Ishikawa (cell line): ENCODE data around the gene RASGRP2.
A peak's percentile ranks its signal among the peaks of the same experiment; 100 is the strongest.

Source experiments
- CEBPB ChIP-seq: IDR thresholded peaks from 2 replicates; pipeline ENCODE4 v1.6.1; 2012
- CREB1 ChIP-seq: IDR thresholded peaks from 2 replicates; pipeline ENCODE4 v1.6.1; 2012; ENCODE audit warnings: low read depth
- EGR1 ChIP-seq: IDR thresholded peaks from 2 replicates; pipeline ENCODE4 v1.6.1; 2012
- EP300 ChIP-seq: IDR thresholded peaks from 2 replicates; pipeline ENCODE4 v1.6.1; 2012; ENCODE audit warnings: borderline replicate concordance
- FOXM1 ChIP-seq: IDR thresholded peaks from 2 replicates; pipeline ENCODE4 v1.6.1; 2012; ENCODE audit warnings: low read depth, borderline replicate concordance
- NFIC ChIP-seq: IDR thresholded peaks from 2 replicates; pipeline ENCODE4 v1.6.1; 2012
- RAD21 ChIP-seq: IDR thresholded peaks from 2 replicates; pipeline ENCODE4 v1.6.1; 2012; ENCODE audit warnings: low read depth
- TAF1 ChIP-seq: IDR thresholded peaks from 2 replicates; pipeline ENCODE4 v1.6.1; 2012; ENCODE audit warnings: low read depth, mild to moderate bottlenecking
- TCF12 ChIP-seq: IDR thresholded peaks from 2 replicates; pipeline ENCODE4 v1.6.1; 2012; ENCODE audit warnings: low read depth
- TEAD4 ChIP-seq: IDR thresholded peaks from 2 replicates; pipeline ENCODE4 v1.6.1; 2012
- YY1 ChIP-seq: IDR thresholded peaks from 2 replicates; pipeline ENCODE4 v1.6.1; 2012; ENCODE audit warnings: low read depth
- ZBTB7A ChIP-seq: IDR thresholded peaks from 2 replicates; pipeline ENCODE4 v1.6.1; 2012; ENCODE audit warnings: low read depth
- TF ChIP-seq, protein P1 (sequence below): IDR thresholded peaks from 2 replicates; pipeline ENCODE4 v1.6.1; 2012; ENCODE audit warnings: low read depth, mild to moderate bottlenecking
- TF ChIP-seq, protein P2 (sequence below): IDR thresholded peaks from 2 replicates; pipeline ENCODE4 v1.6.1; 2012
- TF ChIP-seq, protein P3 (sequence below): IDR thresholded peaks from 2 replicates; pipeline ENCODE4 v1.6.1; 2012

RASGRP2 gene

DNA sequence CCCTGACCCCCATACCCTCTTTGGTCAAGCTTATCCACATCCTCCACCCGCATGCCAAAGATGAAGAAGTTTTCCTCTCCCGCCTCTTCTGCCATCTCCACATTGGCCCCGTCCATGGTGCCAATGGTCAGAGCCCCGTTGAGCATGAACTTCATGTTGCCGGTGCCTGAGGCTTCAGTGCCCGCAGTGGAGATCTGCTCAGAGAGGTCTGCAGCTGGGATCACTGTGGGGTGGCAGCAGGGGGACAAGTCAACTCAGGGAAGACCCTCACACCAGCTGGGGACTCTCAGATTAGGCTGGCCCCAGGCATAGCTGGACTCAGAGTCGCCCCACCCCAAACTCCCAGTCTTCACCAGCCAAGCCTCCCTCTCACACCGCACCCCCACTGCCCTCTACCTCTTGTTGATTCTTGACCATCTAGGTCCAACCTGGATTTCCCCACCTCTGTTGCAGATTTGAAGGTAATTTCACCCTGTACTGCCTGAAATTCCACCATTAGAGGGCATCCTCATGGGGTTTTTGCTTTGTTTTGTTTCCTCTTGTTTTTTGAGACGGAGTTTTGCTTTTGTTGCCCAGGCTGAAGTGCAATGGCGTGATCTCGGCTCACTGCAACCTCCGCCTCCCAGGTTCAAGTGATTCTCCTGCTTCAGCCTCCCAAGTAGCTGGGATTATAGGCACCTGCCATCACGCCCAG lies 6.6 kb upstream of the RASGRP2 start:
- TF ChIP-seq ZBTB7A, result no peak
- TF ChIP-seq, protein P1, sequence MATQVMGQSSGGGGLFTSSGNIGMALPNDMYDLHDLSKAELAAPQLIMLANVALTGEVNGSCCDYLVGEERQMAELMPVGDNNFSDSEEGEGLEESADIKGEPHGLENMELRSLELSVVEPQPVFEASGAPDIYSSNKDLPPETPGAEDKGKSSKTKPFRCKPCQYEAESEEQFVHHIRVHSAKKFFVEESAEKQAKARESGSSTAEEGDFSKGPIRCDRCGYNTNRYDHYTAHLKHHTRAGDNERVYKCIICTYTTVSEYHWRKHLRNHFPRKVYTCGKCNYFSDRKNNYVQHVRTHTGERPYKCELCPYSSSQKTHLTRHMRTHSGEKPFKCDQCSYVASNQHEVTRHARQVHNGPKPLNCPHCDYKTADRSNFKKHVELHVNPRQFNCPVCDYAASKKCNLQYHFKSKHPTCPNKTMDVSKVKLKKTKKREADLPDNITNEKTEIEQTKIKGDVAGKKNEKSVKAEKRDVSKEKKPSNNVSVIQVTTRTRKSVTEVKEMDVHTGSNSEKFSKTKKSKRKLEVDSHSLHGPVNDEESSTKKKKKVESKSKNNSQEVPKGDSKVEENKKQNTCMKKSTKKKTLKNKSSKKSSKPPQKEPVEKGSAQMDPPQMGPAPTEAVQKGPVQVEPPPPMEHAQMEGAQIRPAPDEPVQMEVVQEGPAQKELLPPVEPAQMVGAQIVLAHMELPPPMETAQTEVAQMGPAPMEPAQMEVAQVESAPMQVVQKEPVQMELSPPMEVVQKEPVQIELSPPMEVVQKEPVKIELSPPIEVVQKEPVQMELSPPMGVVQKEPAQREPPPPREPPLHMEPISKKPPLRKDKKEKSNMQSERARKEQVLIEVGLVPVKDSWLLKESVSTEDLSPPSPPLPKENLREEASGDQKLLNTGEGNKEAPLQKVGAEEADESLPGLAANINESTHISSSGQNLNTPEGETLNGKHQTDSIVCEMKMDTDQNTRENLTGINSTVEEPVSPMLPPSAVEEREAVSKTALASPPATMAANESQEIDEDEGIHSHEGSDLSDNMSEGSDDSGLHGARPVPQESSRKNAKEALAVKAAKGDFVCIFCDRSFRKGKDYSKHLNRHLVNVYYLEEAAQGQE, result no peak
- TF ChIP-seq CEBPB, result no peak
- no peak for TF ChIP-seq TEAD4
- TF ChIP-seq TCF12, result no peak
- TF ChIP-seq, protein P2, sequence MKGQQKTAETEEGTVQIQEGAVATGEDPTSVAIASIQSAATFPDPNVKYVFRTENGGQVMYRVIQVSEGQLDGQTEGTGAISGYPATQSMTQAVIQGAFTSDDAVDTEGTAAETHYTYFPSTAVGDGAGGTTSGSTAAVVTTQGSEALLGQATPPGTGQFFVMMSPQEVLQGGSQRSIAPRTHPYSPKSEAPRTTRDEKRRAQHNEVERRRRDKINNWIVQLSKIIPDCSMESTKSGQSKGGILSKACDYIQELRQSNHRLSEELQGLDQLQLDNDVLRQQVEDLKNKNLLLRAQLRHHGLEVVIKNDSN, result no peak
- TF ChIP-seq EGR1, result no peak
- no peak for TF ChIP-seq TAF1
- TF ChIP-seq EP300, result no peak
- no peak for TF ChIP-seq CREB1
- no peak for TF ChIP-seq NFIC
- TF ChIP-seq FOXM1, result no peak
- TF ChIP-seq RAD21, result no peak
- TF ChIP-seq YY1, result no peak
- TF ChIP-seq, protein P3, sequence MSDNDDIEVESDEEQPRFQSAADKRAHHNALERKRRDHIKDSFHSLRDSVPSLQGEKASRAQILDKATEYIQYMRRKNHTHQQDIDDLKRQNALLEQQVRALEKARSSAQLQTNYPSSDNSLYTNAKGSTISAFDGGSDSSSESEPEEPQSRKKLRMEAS, result no peak

DNA sequence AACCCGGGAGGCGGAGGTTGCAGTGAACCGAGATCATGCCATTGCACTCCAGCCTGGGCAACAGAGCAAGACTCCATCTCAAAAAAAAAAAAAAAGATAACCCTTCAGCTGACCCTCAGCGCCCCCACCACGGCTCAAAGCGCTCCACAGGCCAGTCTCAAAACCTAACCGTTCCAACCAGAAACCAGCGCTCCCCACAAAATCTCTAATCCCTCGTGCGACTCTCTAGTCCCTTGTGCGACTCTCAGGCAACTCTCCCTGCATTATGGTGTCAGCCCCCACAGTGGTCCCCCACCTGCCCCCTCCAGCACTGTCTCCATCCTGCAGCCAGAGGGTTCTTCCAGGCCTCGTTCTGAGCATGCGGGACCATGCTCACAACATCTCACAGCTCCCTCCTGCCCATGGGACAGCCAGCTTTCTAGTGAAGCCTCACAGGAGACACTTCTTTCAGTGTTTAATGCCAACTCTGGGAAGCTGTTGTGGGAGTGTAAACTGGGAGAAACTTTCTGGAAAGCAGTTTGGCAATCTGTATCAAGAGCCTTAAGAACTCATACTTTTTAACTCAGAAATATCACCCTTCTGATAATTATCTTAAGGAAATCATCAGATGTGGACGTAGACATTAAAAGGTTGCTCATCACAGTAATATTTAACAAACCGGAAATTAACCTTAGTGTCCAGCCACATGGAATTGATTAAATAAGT lies 4.2 kb upstream of the RASGRP2 start:
- no peak for TF ChIP-seq RAD21
- no peak for TF ChIP-seq EGR1
- no peak for TF ChIP-seq YY1
- TF ChIP-seq FOXM1, result no peak
- no peak for TF ChIP-seq ZBTB7A
- no peak for TF ChIP-seq TEAD4
- TF ChIP-seq, protein P3, result no peak
- TF ChIP-seq TCF12, result no peak
- no peak for TF ChIP-seq NFIC
- no peak for TF ChIP-seq EP300
- no peak for TF ChIP-seq CEBPB
- TF ChIP-seq, protein P2, result no peak
- TF ChIP-seq TAF1, result no peak
- TF ChIP-seq, protein P1, result no peak
- no peak for TF ChIP-seq CREB1

DNA sequence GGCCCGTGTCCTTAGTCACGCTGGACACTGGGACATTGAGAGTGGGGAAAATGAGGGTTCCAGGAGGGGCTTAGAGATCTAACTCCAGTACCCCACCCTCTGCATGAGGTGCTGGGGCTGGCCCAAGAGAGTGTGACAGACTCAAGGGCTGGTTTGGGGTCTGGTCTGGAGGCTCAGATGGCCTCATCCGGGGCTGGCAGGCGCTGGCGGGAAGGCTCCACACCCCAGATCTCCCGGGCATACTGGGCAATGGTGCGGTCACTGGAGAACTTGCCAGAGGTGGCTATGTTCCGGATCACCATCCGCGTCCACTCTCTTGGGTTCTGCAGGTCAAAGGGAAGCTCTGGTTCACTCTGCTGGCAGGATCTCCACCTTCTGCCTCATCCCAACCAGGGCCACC lies 2.5 kb upstream of the RASGRP2 start:
- TF ChIP-seq YY1, result no peak
- no peak for TF ChIP-seq FOXM1
- TF ChIP-seq, protein P3, result no peak
- no peak for TF ChIP-seq TCF12
- TF ChIP-seq TEAD4, result no peak

DNA sequence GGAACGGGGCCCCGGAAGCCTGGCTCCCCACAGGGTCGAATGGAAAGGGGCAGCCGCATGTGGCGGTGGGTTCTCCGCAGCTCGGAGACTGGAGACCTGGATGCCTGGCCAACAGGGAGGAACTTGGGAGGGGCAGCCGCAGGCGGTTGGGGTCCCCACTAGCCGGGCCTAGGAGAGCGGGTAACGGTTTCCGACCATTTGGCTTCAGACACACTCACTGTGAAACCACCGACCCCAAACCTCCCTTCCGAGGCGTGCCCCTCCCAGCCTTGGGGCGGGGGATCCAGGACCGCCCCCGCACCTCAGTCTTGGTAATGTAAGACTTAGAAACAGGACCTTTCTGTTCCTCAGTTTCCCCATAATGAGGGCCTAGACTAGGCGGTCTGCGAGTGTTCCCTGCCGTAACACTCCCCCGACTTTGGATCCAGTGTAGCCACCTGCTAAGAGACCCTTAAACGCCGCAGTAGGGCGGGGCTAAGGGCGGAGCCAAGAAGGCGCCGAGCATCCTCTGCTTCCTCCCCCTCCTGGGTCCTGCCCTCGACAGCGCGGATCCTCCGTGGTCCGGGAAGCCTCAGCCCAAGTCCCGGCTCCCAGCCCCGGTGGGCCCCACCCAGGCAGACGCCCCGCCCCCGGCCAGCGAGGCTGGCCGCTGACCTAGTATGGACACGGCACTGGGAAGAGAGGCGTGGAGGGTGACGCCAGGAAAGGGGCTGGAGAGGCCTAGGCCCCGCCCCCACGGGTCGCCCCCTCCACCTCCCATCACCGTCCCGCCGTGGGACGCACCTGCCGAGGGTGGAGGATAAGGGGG lies 1.8 kb upstream of the RASGRP2 start:
- TF ChIP-seq EP300 (no peak), RAD21 (no peak), CEBPB (no peak), TAF1 (no peak), EGR1 (peak; percentile 75), YY1 (no peak), CREB1 (no peak), TEAD4 (no peak), TCF12 (no peak), ZBTB7A (peak; percentile 75), FOXM1 (no peak), NFIC (no peak)
- TF ChIP-seq, protein P3, result no peak
- TF ChIP-seq, protein P1, result no peak
- TF ChIP-seq, protein P2, result no peak
